ENCODE results near the gene GNGT2.

Gene GNGT2

GRCh38 chr17:49216482-49216881, 6.1 kb upstream of the GNGT2 start:
- no peaks in the 10 kb centered on the region for H3K4me1 ChIP-seq
- no peaks in the 10 kb centered on the region for H3K9me3 ChIP-seq
- peaks cover under 1% of the 10 kb centered on the region for H3K27me3 ChIP-seq
- H3K4me3 ChIP-seq (ENCODE audit: low read depth, low read length): no peak overlapping the region
- H3K36me3 ChIP-seq: no peaks in the 10 kb centered on the region
- DNase-seq: no peak
- TF ChIP-seq, protein P1, sequence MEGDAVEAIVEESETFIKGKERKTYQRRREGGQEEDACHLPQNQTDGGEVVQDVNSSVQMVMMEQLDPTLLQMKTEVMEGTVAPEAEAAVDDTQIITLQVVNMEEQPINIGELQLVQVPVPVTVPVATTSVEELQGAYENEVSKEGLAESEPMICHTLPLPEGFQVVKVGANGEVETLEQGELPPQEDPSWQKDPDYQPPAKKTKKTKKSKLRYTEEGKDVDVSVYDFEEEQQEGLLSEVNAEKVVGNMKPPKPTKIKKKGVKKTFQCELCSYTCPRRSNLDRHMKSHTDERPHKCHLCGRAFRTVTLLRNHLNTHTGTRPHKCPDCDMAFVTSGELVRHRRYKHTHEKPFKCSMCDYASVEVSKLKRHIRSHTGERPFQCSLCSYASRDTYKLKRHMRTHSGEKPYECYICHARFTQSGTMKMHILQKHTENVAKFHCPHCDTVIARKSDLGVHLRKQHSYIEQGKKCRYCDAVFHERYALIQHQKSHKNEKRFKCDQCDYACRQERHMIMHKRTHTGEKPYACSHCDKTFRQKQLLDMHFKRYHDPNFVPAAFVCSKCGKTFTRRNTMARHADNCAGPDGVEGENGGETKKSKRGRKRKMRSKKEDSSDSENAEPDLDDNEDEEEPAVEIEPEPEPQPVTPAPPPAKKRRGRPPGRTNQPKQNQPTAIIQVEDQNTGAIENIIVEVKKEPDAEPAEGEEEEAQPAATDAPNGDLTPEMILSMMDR (IDR thresholded peaks at IDR 0.05; ENCODE audit: low read depth, low read length): no peak

DNA sequence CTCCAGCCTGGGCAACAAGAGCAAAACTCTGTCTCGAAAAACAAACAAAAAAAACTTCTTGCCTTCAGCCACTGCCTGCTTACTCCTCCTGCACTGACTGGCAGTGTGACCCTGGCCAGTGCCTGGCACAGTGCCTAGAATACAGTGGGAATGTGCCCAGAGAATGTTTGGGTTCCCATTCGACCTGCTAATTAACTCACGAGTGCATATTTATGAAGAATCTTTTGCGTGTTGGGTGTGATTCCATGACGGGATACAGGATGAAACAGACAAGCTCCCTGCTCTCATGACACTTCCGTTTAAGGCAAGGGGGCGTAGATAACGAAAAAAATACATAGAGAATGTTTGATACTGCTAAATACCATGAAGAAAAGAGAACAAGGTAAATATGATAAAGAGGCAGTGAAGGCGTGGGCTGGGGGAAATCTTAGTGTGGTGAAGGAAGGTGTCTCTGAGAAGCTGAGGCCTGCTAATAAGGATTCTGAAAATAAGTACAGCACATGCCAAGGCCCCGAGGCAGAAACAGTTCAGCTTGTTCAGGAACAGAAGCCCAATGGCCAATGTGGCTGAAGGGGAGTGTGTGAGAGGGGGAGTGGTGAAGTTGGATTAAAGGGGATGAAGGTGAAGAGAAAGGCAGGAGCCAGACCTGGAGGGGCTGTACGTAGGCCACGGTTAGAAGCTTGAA, 4.4 kb upstream of the GNGT2 start:
- Histone ChIP-seq H3K9me3 (no peaks in the 10 kb centered on the region; the same call in 1 of the 2 replicates), H3K36me3 (no peaks in the 10 kb centered on the region), H3K4me1 (no peaks in the 10 kb centered on the region), H3K27me3 (peaks cover 6% of the 10 kb centered on the region), H3K4me3 (ENCODE audit: low read depth, low read length) (no peak overlapping the region)
- TF ChIP-seq, protein P1 (IDR thresholded peaks at IDR 0.05; ENCODE audit: low read depth, low read length): no peak
- no peak for DNase-seq

DNA sequence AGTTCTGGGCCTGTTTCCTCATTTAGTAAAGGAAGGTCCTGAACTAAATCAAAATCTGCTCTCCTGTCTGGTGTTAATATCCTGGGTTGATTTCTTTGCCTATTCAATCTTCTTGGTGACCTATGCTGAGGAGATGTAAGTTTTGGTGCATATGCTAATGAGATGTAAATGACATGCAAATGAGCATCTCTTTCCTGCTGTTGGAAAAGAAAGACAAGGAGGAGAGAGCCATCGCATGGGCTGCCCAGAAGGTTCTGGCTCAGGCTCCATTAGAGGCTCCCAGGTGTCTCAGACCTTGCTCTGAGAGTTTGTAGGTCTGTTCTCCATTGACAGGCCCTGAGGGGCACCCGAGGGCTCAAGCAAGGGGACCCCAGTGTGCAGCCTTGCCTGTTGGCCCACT, 3.5 kb upstream of the GNGT2 start:
- Histone ChIP-seq H3K4me3 (ENCODE audit: low read depth, low read length) (no peak overlapping the region), H3K4me1 (no peaks in the 10 kb centered on the region), H3K27me3 (peaks cover 14% of the 10 kb centered on the region), H3K36me3 (no peaks in the 10 kb centered on the region), H3K9me3 (no peaks in the 10 kb centered on the region; the same call in 1 of the 2 replicates)
- TF ChIP-seq, protein P1 (IDR thresholded peaks at IDR 0.05; ENCODE audit: low read depth, low read length): no peak
- no peak for DNase-seq

DNA sequence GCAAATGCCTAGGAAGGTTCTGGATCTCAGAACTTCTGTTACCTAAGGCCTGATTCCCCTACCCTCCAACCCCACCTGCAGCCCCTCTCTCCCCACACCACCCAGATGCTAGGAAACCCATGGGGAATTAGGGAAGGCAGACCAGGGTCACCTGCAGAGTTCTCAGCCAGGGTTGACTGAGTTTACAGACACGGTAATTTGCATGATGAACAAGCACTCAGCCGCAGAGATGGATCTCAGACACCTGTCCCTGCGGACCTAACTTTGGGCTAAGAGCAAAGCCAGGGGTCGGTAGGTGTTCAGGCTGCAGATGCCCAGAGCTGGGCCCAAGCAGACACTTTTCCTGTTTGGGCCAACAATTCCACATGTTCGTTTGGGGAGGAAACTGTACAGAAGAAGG, 3.0 kb upstream of the GNGT2 start:
- TF ChIP-seq, protein P1 (IDR thresholded peaks at IDR 0.05; ENCODE audit: low read depth, low read length): no peak
- no peak overlapping the region for H3K4me3 ChIP-seq (ENCODE audit: low read depth, low read length)
- DNase-seq: no peak
- no peaks in the 10 kb centered on the region; the same call in 1 of the 2 replicates for H3K9me3 ChIP-seq
- no peaks in the 10 kb centered on the region for H3K36me3 ChIP-seq
- H3K27me3 ChIP-seq: peaks cover 14% of the 10 kb centered on the region
- no peaks in the 10 kb centered on the region for H3K4me1 ChIP-seq

GRCh38 chr17:49209061-49209571, 1.3 kb downstream of the GNGT2 start:
- TF ChIP-seq, protein P1 (IDR thresholded peaks at IDR 0.05; ENCODE audit: low read depth, low read length): no peak
- H3K4me1 ChIP-seq: no peaks in the 10 kb centered on the region
- H3K4me3 ChIP-seq (ENCODE audit: low read depth, low read length): no peak overlapping the region
- no peaks in the 10 kb centered on the region for H3K36me3 ChIP-seq
- peaks cover 36% of the 10 kb centered on the region for H3K27me3 ChIP-seq
- no peak for DNase-seq
- no peaks in the 10 kb centered on the region; the same call in 1 of the 2 replicates for H3K9me3 ChIP-seq

DNA sequence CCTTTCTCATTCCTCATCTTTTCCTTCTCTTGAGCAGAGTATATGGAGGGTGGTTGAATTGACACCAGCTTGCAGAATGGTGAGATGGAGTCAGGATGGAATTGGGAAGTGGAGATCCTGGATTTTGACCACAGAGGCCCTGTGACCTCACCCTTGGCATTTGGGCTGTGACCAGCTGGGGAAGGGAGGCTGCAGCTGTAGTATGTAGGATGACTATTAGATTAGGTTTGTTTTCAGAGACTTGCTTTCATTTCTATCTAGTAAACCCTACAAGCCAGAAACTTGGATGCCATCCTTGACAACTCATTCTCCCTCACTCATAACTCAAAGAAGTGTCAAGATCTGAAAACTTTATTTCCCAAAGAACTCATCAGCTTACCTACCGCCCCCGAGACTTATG, 5.9 kb downstream of the GNGT2 start:
- Histone ChIP-seq H3K36me3 (no peaks in the 10 kb centered on the region), H3K4me1 (no peaks in the 10 kb centered on the region), H3K4me3 (ENCODE audit: low read depth, low read length) (no peak overlapping the region), H3K9me3 (no peaks in the 10 kb centered on the region), H3K27me3 (peaks cover 56% of the 10 kb centered on the region)
- no peak for DNase-seq
- TF ChIP-seq, protein P1 (IDR thresholded peaks at IDR 0.05; ENCODE audit: low read depth, low read length): no peak
